HepG2 (cell line): ENCODE results near the gene CAMSAP2. TPM values are rescaled to one million over a fixed set of nuclear protein-coding genes. Genes with fewer than 3 reads are reported as not detected.

Experiments used
- ATAC-seq: fragments of 200-7000 bp; cut with Tn5 transposase; 3 replicates; pipeline ENCODE4 v1.9.1; 2020; ENCODE audit warnings: mild to moderate bottlenecking, moderate library complexity
- BruUV-seq: library from RNA; stranded (reverse); fragments of 400-500 nt; replicated peaks from 2 replicates; lab custom pipeline; 2021; lab: Mats Ljungman, UMichigan
- CTCF ChIA-PET: fragments of 300-600 bp; formaldehyde crosslinking; extraction: SDS; loops from one replicate; lab custom pipeline; 2021; ENCODE audit warnings: low total read pairs, inconsistent platforms, low intra/inter-chr PET ratio; lab: Yijun Ruan, JAX
- POLR2A ChIA-PET: fragments of 350-600 bp; sonication (Branson Sonifier 250); formaldehyde crosslinking; loops from one replicate; lab custom pipeline; 2020; ENCODE audit warnings: antibody characterized with exemption, inconsistent platforms; lab: Yijun Ruan, JAX
- DNase-seq: peaks from one replicate; pipeline ENCODE4 v3.0.0-alpha.2; 2015; ENCODE audit warnings: low spot score
- FAIRE-seq: peaks from 3 replicates; lab custom pipeline; 2011; peaks lifted over from hg19 to GRCh38; lab: Jason Lieb, UNC
- H2AFZ ChIP-seq: one replicate; pipeline ENCODE4 v1.6.1; 2011; ENCODE audit warnings: low read length, inconsistent platforms
- H3K27ac ChIP-seq: fragments of 300-600 bp; 3 replicates; pipeline ENCODE4 v1.8.0; 2011; ENCODE audit warnings: mixed run types, mild to moderate bottlenecking, mixed read lengths, low read length, inconsistent platforms; ENCODE audit not compliant: insufficient read depth; ENCODE audit errors: extremely low read length
- H3K27me3 ChIP-seq, 2 experiments: fragments of 200-600 bp in 1 of 2; 2 replicates in 1 of 2; 3 replicates in 1 of 2; pipeline versions ENCODE4 v1.6.0 to v1.8.0; 2011; ENCODE audit warnings: low read length in 2 of 2, mild to moderate bottlenecking in 2 of 2, moderate library complexity in 2 of 2, inconsistent platforms in 1 of 2; ENCODE audit not compliant: insufficient read depth in 2 of 2, control insufficient read depth in 1 of 2
- H3K36me3 ChIP-seq, 2 experiments: fragments of 200-600 bp in 1 of 2; replicated peaks in 1 of 2; 2 replicates in 1 of 2; 3 replicates in 1 of 2; pipeline versions ENCODE4 v1.5.1 to v1.8.0; 2011; ENCODE audit warnings: low read length in 2 of 2, inconsistent platforms in 1 of 2; ENCODE audit not compliant: insufficient read depth in 2 of 2, control insufficient read depth in 1 of 2
- H3K4me1 ChIP-seq: 2 replicates; pipeline ENCODE4 v1.5.1; 2012; ENCODE audit warnings: low read length, inconsistent platforms; ENCODE audit not compliant: insufficient read depth
- H3K4me2 ChIP-seq: 2 replicates; pipeline ENCODE4 v1.6.0; 2011; ENCODE audit warnings: low read depth, low read length, inconsistent platforms
- H3K4me3 ChIP-seq, 3 experiments: fragments of 200-600 bp in 1 of 3; sonication (generic), shearing (Covaris generic) in 1 of 3; replicated peaks in 1 of 3; 2 replicates each; pipeline ENCODE4 v1.5.1; 2011 to 2016; ENCODE audit warnings: low read length in 3 of 3, inconsistent platforms in 2 of 3, low read depth in 2 of 3, mild to moderate bottlenecking in 2 of 3, control low read depth in 1 of 3, mixed read lengths in 1 of 3; ENCODE audit not compliant: insufficient read depth in 1 of 3
- H3K79me2 ChIP-seq: one replicate; pipeline ENCODE4 v1.6.1; 2011; ENCODE audit warnings: low read length, inconsistent platforms; ENCODE audit not compliant: insufficient read depth
- H3K9ac ChIP-seq: 2 replicates; pipeline ENCODE4 v1.6.0; 2011; ENCODE audit warnings: mild to moderate bottlenecking, low read depth, low read length, inconsistent platforms; ENCODE audit not compliant: insufficient read depth
- H3K9me3 ChIP-seq: 2 replicates; pipeline ENCODE4 v1.5.1; 2012; ENCODE audit warnings: mild to moderate bottlenecking, low read length
- H4K20me1 ChIP-seq: 2 replicates; pipeline ENCODE4 v1.6.0; 2011; ENCODE audit warnings: inconsistent platforms, mild to moderate bottlenecking, low read length, moderate library complexity; ENCODE audit not compliant: insufficient read depth
- ATF7 ChIP-seq, 2 experiments: fragments of 450-650 bp in 1 of 2; sonication (generic) in 1 of 2; formaldehyde crosslinking in 1 of 2; IDR thresholded peaks; 2 replicates each; pipeline versions ENCODE4 v1.4.0 to v1.6.1; 2016 to 2020; ENCODE audit warnings: antibody characterized with exemption in 1 of 2, mild to moderate bottlenecking in 1 of 2, missing genetic modification reagents in 1 of 2
- CHD2 ChIP-seq: IDR thresholded peaks from 2 replicates; pipeline ENCODE4 v1.6.1; 2011; ENCODE audit warnings: low read depth, low read length, improper control_type of control experiment
- FOXA3 ChIP-seq: IDR thresholded peaks from 2 replicates; pipeline ENCODE4 v1.6.1; 2016; ENCODE audit warnings: missing genetic modification reagents, missing compliant biosample characterization
- HHEX ChIP-seq: IDR thresholded peaks from 2 replicates; pipeline ENCODE4 v1.6.1; 2016; ENCODE audit warnings: control low read depth
- HMG20B ChIP-seq: conservative IDR thresholded peaks from 2 replicates; pipeline ENCODE4 v1.6.1; 2016; ENCODE audit warnings: missing genetic modification reagents, missing compliant biosample characterization
- MIER3 ChIP-seq: IDR thresholded peaks from 2 replicates; pipeline ENCODE4 v1.6.1; 2016; ENCODE audit warnings: missing compliant biosample characterization, borderline replicate concordance
- NCOA5 ChIP-seq: sonication (generic); formaldehyde crosslinking; IDR thresholded peaks from 2 replicates; pipeline ENCODE4 v1.4.0; 2020; ENCODE audit warnings: missing genetic modification reagents
- PBX3 ChIP-seq: sonication (generic); formaldehyde crosslinking; IDR thresholded peaks from 2 replicates; pipeline ENCODE4 v1.8.1; 2023; ENCODE audit warnings: missing genetic modification reagents, inconsistent platforms, borderline replicate concordance
- SAP130 ChIP-seq: IDR thresholded peaks from 2 replicates; pipeline ENCODE4 v1.6.1; 2016; ENCODE audit warnings: low read depth
- SMAD9 ChIP-seq: sonication (generic); formaldehyde crosslinking; IDR thresholded peaks from 2 replicates; pipeline ENCODE4 v1.5.1; 2020; ENCODE audit warnings: mild to moderate bottlenecking, missing genetic modification reagents
- SNAI1 ChIP-seq: sonication (generic); formaldehyde crosslinking; IDR thresholded peaks from 2 replicates; pipeline ENCODE4 v1.5.0; 2020; ENCODE audit warnings: mild to moderate bottlenecking, missing genetic modification reagents, borderline replicate concordance
- SNAPC2 ChIP-seq: sonication (generic); formaldehyde crosslinking; IDR thresholded peaks from 2 replicates; pipeline ENCODE4 v1.8.1; 2022; ENCODE audit warnings: mild to moderate bottlenecking, missing genetic modification reagents
- STAT6 ChIP-seq: sonication (generic); formaldehyde crosslinking; IDR thresholded peaks from 2 replicates; pipeline ENCODE4 v1.4.0; 2020; ENCODE audit warnings: missing genetic modification reagents, mild to moderate bottlenecking, borderline replicate concordance
- ZFX ChIP-seq: sonication (generic); formaldehyde crosslinking; IDR thresholded peaks from 2 replicates; pipeline ENCODE4 v1.4.0; 2020; ENCODE audit warnings: mild to moderate bottlenecking, low read depth, missing genetic modification reagents, moderate library complexity
- ZNF101 ChIP-seq: sonication (generic); formaldehyde crosslinking; IDR thresholded peaks from 2 replicates; pipeline ENCODE4 v1.4.0; 2020; ENCODE audit warnings: mild to moderate bottlenecking, low read depth, missing genetic modification reagents, borderline replicate concordance
- ZNF235 ChIP-seq: sonication (generic); formaldehyde crosslinking; IDR thresholded peaks from 2 replicates; pipeline ENCODE4 v1.8.1; 2023; ENCODE audit warnings: mild to moderate bottlenecking, missing genetic modification reagents, borderline replicate concordance
- ZNF333 ChIP-seq: sonication (generic); formaldehyde crosslinking; IDR thresholded peaks from 2 replicates; pipeline ENCODE4 v1.4.0; 2020; ENCODE audit warnings: mild to moderate bottlenecking, missing genetic modification reagents, borderline replicate concordance
- ZNF543 ChIP-seq: sonication (generic); formaldehyde crosslinking; IDR thresholded peaks from 2 replicates; pipeline ENCODE4 v1.4.0; 2020; ENCODE audit warnings: mild to moderate bottlenecking, missing genetic modification reagents
- ZNF644 ChIP-seq: IDR thresholded peaks from 2 replicates; pipeline ENCODE4 v1.6.1; 2016; ENCODE audit warnings: low read depth
- ZNF713 ChIP-seq: sonication (generic); formaldehyde crosslinking; IDR thresholded peaks from 2 replicates; pipeline ENCODE4 v1.4.0; 2020; ENCODE audit warnings: mild to moderate bottlenecking, missing genetic modification reagents
- ZNF891 ChIP-seq: sonication (generic); formaldehyde crosslinking; IDR thresholded peaks from 2 replicates; pipeline ENCODE4 v1.5.0; 2020; ENCODE audit warnings: mild to moderate bottlenecking, missing genetic modification reagents
- WGBS: methylation state at CpG from one replicate; pipeline ENCODE4 v1.1.6; 2017; ENCODE audit warnings: low lambda C conversion rate; 5-methylcytosine and 5-hydroxymethylcytosine counted together
- in situ Hi-C: cut with HindIII; loops from 2 replicates; pipeline ENCODE4 v1.10.0; 2017; ENCODE audit warnings: low pct_unique_long_range_greater_than_20kb; ENCODE audit not compliant: extremely low pct_ligation_motif_present
- intact Hi-C: fragments of 100-400 bp; cut with micrococcal nuclease; formaldehyde crosslinking; loops from one replicate; pipeline ENCODE4 v1.10.0; 2022; ENCODE audit not compliant: unreplicated experiment
- polyA plus RNA-seq, 8 experiments: library from polyadenylated mRNA; depleted of rRNA in 3 of 8; stranded (reverse) in 7 of 8; unstranded in 1 of 8; fragments of >200 nt; fragmentation: Illumina TruSeq in 4 of 8; extraction: Trizol in 4 of 8; gene quantifications; 2 replicates each; pipeline versions ENCODE4 v1.2.1 to v1.2.3, GENCODE V29; 2011 to 2016; ENCODE audit warnings: low read depth in 4 of 8, missing spikeins in 1 of 8, mixed read lengths in 1 of 8; ENCODE audit not compliant: insufficient read depth in 1 of 8
- total RNA-seq, 5 experiments: library from RNA; depleted of rRNA; stranded (reverse); fragments of >200 nt; fragmentation: Illumina TruSeq; extraction: Trizol; gene quantifications; 2 replicates each; pipeline ENCODE4 v1.2.3, GENCODE V29; 2016; ENCODE audit warnings: low read depth in 1 of 5

Gene CAMSAP2
- total and polyA plus RNA-seq, 2 of the 13 experiments (the other 11 are each of a cell fraction or from before 2014, with no cell fraction given) = 3.4 to 8.2 TPM

- no peaks in the 10 kb centered on the region for H4K20me1 ChIP-seq
- CTCF ChIA-PET = no interaction called here
- H3K4me1 ChIP-seq = peaks cover 92% of the 10 kb centered on the region
- BruUV-seq = no TSS peak
- no peak overlapping the region for H2AFZ ChIP-seq
- H3K4me2 ChIP-seq = peak overlapping the region; percentile 87
- POLR2A ChIA-PET = interaction anchor here (0.6 to 4.6 kb wide), 7 partner anchors 10 to 128 kb away, joined by 3 to 129 read pairs (median 3); no protein-coding TSS in a partner anchor
- DNase-seq (no peak), ATAC-seq (no peak), FAIRE-seq (no peak)
- intact Hi-C loops (loop anchor here (1.0 to 10.0 kb wide), 2 partner anchors 10 to 219 kb away; partner anchors contain the start of gene CACNA1S), in situ Hi-C loops (no loop called here)
- H3K79me2 ChIP-seq = peaks cover 19% of the 10 kb centered on the region
- H3K36me3 ChIP-seq = peaks cover 0 to 3% of the 10 kb centered on the region in 2 experiments; a peak in 2 of 5 replicates
- peak overlapping the region; percentile 76 for H3K9ac ChIP-seq
- H3K9me3 ChIP-seq = no peaks in the 10 kb centered on the region
- H3K27me3 ChIP-seq = no peaks in the 10 kb centered on the region
- WGBS = 4% methylated on average over 6 of the region's 8 CpGs
- H3K27ac ChIP-seq = peak overlapping the region; percentile 79
- H3K4me3 ChIP-seq = peak overlapping the region; percentile 52 to 76 (median 61)
- TF ChIP-seq ZNF235 (CRISPR knock-in tag) (no peak), ZNF891 (CRISPR knock-in tag) (no peak), ZNF333 (no peak), FOXA3 (CRISPR knock-in tag) (no peak), ZNF644 (CRISPR knock-in tag) (no peak), ZNF543 (CRISPR knock-in tag) (no peak), CHD2 (no peak), SNAI1 (CRISPR knock-in tag) (no peak), ZFX (CRISPR knock-in tag) (peak; percentile 18), HHEX (CRISPR knock-in tag) (no peak), MIER3 (CRISPR knock-in tag) (no peak), ZNF713 (CRISPR knock-in tag) (no peak), ATF7 (IDR thresholded peaks at IDR 0.05) (no peak), ATF7 (CRISPR knock-in tag; IDR thresholded peaks at IDR 0.05) (no peak), NCOA5 (CRISPR knock-in tag) (no peak), ZNF101 (no peak), SAP130 (CRISPR knock-in tag) (no peak), SNAPC2 (CRISPR knock-in tag) (no peak), HMG20B (CRISPR knock-in tag) (no peak), STAT6 (CRISPR knock-in tag) (no peak), PBX3 (CRISPR knock-in tag) (no peak), SMAD9 (CRISPR knock-in tag) (no peak)
Observed at GRCh38 chr1:200895443-200895789, 156.7 kb downstream of the CAMSAP2 start.
